Measurements from ENCODE around the gene MYOF. TPM values are rescaled to one million over a fixed set of nuclear protein-coding genes. Genes with fewer than 3 reads are reported as not detected.

The MYOF gene
- polyA plus RNA-seq, 1 of the 3 experiments (the other 2 are of a cell fraction) = 103 TPM

DNA sequence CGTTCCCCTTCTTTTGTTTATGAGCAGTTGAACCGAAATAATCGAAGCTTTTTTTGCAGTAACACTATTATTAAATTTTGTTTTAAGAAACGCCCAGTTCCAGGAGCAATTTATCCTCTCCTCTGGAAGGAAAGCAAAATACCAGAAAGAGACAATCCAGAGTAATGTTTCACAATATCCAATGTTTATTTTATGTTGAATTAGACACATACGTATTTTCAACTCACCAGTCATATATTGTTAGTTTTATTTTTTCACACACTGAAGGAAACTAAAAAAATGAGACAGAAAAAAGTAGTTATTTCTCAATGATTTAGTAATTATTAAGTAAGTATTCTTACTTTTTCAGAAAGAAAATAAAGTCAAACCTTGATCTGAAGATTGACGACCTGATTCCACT, 85.1 kb downstream of the MYOF start:
- Histone ChIP-seq H3K36me3 (replicated peaks in 1 of 2; ENCODE audit: control insufficient read depth in 1 of 2, insufficient read depth in 2 of 2, low read length in 1 of 2) (peaks cover 41 to 74% of the 10 kb centered on the region in 2 experiments), H3K27me3 (ENCODE audit: insufficient read depth) (no peaks in the 10 kb centered on the region), H3K9me3 (no peaks in the 10 kb centered on the region), H4K20me1 (ENCODE audit: insufficient read depth) (no peaks in the 10 kb centered on the region), H3K9ac (no peak overlapping the region), H3F3A (replicated peaks; ENCODE audit: insufficient read depth) (no peaks in the 10 kb centered on the region), H3K4me1 (ENCODE audit: control insufficient read depth in 1 of 2, insufficient read depth in 2 of 2, low read depth in 1 of 2, low read length in 1 of 2) (peaks cover 0 to 4% of the 10 kb centered on the region in 2 experiments; a peak in 2 of 4 replicates), H3K79me2 (ENCODE audit: insufficient read depth) (no peaks in the 10 kb centered on the region; the same call in 1 of the 2 replicates), H3K4me3 (ENCODE audit: low read depth in 2 of 2, low read length in 1 of 2) (no peak overlapping the region), H3K27ac (ENCODE audit: low read depth in 2 of 2, low read length in 1 of 2) (no peak overlapping the region), H3K4me2 (no peak overlapping the region), H2AFZ (ENCODE audit: low read depth) (no peak overlapping the region), H3K9me2 (no peaks in the 10 kb centered on the region)
- no peak for DNase-seq
- WGBS (ENCODE audit: low lambda C conversion rate) = 79% methylated on average over 6 of the region's 6 CpGs
- TF ChIP-seq FOXJ3 (CRISPR knock-in tag; IDR thresholded peaks at IDR 0.05) (no peak), SMC3 (IDR thresholded peaks at IDR 0.05; ENCODE audit: low read depth, low read length) (no peak), CHD2 (IDR thresholded peaks at IDR 0.05; ENCODE audit: low read length, partially characterized antibody) (no peak), MXI1 (IDR thresholded peaks at IDR 0.05; ENCODE audit: low read depth, low read length) (no peak), GABPA (IDR thresholded peaks at IDR 0.05; ENCODE audit: low read depth) (no peak), RFX5 (IDR thresholded peaks at IDR 0.05; ENCODE audit: low read length) (no peak), NRF1 (IDR thresholded peaks at IDR 0.05; ENCODE audit: low read depth, low read length) (no peak), EZH2phosphoT487 (IDR thresholded peaks at IDR 0.05; ENCODE audit: borderline replicate concordance, low read depth) (no peak), POLR2AphosphoS5 (IDR thresholded peaks at IDR 0.05; ENCODE audit: low read depth, low read length) (no peak)
- TF ChIP-seq, protein P1, sequence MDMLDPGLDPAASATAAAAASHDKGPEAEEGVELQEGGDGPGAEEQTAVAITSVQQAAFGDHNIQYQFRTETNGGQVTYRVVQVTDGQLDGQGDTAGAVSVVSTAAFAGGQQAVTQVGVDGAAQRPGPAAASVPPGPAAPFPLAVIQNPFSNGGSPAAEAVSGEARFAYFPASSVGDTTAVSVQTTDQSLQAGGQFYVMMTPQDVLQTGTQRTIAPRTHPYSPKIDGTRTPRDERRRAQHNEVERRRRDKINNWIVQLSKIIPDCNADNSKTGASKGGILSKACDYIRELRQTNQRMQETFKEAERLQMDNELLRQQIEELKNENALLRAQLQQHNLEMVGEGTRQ (IDR thresholded peaks at IDR 0.05; ENCODE audit: borderline replicate concordance, low read depth, low read length) = no peak
- TF ChIP-seq, protein P2, sequence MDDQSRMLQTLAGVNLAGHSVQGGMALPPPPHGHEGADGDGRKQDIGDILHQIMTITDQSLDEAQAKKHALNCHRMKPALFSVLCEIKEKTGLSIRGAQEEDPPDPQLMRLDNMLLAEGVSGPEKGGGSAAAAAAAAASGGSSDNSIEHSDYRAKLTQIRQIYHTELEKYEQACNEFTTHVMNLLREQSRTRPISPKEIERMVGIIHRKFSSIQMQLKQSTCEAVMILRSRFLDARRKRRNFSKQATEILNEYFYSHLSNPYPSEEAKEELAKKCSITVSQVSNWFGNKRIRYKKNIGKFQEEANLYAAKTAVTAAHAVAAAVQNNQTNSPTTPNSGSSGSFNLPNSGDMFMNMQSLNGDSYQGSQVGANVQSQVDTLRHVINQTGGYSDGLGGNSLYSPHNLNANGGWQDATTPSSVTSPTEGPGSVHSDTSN (IDR thresholded peaks at IDR 0.05) = no peak
- TF ChIP-seq, protein P3, sequence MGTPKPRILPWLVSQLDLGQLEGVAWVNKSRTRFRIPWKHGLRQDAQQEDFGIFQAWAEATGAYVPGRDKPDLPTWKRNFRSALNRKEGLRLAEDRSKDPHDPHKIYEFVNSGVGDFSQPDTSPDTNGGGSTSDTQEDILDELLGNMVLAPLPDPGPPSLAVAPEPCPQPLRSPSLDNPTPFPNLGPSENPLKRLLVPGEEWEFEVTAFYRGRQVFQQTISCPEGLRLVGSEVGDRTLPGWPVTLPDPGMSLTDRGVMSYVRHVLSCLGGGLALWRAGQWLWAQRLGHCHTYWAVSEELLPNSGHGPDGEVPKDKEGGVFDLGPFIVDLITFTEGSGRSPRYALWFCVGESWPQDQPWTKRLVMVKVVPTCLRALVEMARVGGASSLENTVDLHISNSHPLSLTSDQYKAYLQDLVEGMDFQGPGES (IDR thresholded peaks at IDR 0.05; ENCODE audit: low read depth, low read length) = no peak
- ChIA-PET CTCF (interaction anchor here (1.0 kb wide), 1 partner anchor 82 kb away, joined by 4 read pairs; no protein-coding TSS in a partner anchor), POLR2A (no interaction called here)

DNA sequence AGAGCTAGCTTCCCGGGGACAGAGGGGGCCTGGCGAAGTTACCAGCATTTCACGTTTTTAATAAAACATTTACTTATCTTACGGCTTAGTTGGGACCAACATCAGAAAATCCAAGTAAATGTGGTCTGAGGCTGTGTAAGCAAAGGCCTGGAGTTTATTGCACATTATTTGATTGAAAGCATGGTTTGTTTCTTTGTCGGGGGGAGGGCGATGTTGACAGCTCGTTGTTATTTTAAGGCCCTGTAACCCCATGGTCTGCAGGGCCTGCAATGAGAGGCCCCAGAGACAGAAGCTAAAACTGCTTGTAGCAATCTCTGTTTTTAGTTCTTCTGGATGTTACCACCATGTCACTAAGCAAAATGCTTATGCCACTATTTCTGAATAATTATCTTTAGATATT, 88.9 kb downstream of the MYOF start:
- H3K27ac ChIP-seq (ENCODE audit: low read depth in 2 of 2, low read length in 1 of 2) = no peak overlapping the region
- H3K9ac ChIP-seq = no peak overlapping the region
- H3K4me3 ChIP-seq (ENCODE audit: low read depth in 2 of 2, low read length in 1 of 2) = no peak overlapping the region
- WGBS (ENCODE audit: low lambda C conversion rate) = 79% methylated on average over 7 of the region's 7 CpGs
- H2AFZ ChIP-seq (ENCODE audit: low read depth) = no peak overlapping the region
- no peaks in the 10 kb centered on the region for H3K79me2 ChIP-seq (ENCODE audit: insufficient read depth)
- H3K4me2 ChIP-seq = no peak overlapping the region
- H3K9me3 ChIP-seq = no peaks in the 10 kb centered on the region
- peaks cover 39 to 68% of the 10 kb centered on the region in 2 experiments for H3K36me3 ChIP-seq (replicated peaks in 1 of 2; ENCODE audit: control insufficient read depth in 1 of 2, insufficient read depth in 2 of 2, low read length in 1 of 2)
- no peaks in the 10 kb centered on the region for H3K9me2 ChIP-seq
- POLR2A ChIA-PET = no interaction called here
- DNase-seq = no peak
- peaks cover 10% of the 10 kb centered on the region for H3F3A ChIP-seq (replicated peaks; ENCODE audit: insufficient read depth)
- CTCF ChIA-PET = interaction anchor here (1.5 to 6.0 kb wide), 3 partner anchors 13 to 89 kb away, joined by 4 to 49 read pairs (median 5); partner anchors contain the start of gene MYOF
- H4K20me1 ChIP-seq (ENCODE audit: insufficient read depth) = no peaks in the 10 kb centered on the region
- H3K4me1 ChIP-seq (ENCODE audit: control insufficient read depth in 1 of 2, insufficient read depth in 2 of 2, low read depth in 1 of 2, low read length in 1 of 2) = no peaks in the 10 kb centered on the region; a peak in 2 of 4 replicates
- H3K27me3 ChIP-seq (ENCODE audit: insufficient read depth) = no peaks in the 10 kb centered on the region
- TF ChIP-seq FOSL2 (IDR thresholded peaks at IDR 0.05; ENCODE audit: borderline replicate concordance, low read depth) (no peak), TEAD4 (IDR thresholded peaks at IDR 0.05; ENCODE audit: borderline replicate concordance, insufficient read depth) (no peak), GABPA (IDR thresholded peaks at IDR 0.05; ENCODE audit: low read depth) (no peak), POLR2AphosphoS5 (IDR thresholded peaks at IDR 0.05; ENCODE audit: low read depth, low read length) (no peak), YY1 (IDR thresholded peaks at IDR 0.05; ENCODE audit: low read depth) (no peak), NFIC (IDR thresholded peaks at IDR 0.05; ENCODE audit: borderline replicate concordance) (no peak), SMC3 (IDR thresholded peaks at IDR 0.05; ENCODE audit: low read depth, low read length) (no peak)
- TF ChIP-seq, protein P4, sequence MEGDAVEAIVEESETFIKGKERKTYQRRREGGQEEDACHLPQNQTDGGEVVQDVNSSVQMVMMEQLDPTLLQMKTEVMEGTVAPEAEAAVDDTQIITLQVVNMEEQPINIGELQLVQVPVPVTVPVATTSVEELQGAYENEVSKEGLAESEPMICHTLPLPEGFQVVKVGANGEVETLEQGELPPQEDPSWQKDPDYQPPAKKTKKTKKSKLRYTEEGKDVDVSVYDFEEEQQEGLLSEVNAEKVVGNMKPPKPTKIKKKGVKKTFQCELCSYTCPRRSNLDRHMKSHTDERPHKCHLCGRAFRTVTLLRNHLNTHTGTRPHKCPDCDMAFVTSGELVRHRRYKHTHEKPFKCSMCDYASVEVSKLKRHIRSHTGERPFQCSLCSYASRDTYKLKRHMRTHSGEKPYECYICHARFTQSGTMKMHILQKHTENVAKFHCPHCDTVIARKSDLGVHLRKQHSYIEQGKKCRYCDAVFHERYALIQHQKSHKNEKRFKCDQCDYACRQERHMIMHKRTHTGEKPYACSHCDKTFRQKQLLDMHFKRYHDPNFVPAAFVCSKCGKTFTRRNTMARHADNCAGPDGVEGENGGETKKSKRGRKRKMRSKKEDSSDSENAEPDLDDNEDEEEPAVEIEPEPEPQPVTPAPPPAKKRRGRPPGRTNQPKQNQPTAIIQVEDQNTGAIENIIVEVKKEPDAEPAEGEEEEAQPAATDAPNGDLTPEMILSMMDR (IDR thresholded peaks at IDR 0.05) = no peak
- TF ChIP-seq, protein P5, sequence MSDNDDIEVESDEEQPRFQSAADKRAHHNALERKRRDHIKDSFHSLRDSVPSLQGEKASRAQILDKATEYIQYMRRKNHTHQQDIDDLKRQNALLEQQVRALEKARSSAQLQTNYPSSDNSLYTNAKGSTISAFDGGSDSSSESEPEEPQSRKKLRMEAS (IDR thresholded peaks at IDR 0.05; ENCODE audit: low read depth) = no peak
- TF ChIP-seq, protein P6, sequence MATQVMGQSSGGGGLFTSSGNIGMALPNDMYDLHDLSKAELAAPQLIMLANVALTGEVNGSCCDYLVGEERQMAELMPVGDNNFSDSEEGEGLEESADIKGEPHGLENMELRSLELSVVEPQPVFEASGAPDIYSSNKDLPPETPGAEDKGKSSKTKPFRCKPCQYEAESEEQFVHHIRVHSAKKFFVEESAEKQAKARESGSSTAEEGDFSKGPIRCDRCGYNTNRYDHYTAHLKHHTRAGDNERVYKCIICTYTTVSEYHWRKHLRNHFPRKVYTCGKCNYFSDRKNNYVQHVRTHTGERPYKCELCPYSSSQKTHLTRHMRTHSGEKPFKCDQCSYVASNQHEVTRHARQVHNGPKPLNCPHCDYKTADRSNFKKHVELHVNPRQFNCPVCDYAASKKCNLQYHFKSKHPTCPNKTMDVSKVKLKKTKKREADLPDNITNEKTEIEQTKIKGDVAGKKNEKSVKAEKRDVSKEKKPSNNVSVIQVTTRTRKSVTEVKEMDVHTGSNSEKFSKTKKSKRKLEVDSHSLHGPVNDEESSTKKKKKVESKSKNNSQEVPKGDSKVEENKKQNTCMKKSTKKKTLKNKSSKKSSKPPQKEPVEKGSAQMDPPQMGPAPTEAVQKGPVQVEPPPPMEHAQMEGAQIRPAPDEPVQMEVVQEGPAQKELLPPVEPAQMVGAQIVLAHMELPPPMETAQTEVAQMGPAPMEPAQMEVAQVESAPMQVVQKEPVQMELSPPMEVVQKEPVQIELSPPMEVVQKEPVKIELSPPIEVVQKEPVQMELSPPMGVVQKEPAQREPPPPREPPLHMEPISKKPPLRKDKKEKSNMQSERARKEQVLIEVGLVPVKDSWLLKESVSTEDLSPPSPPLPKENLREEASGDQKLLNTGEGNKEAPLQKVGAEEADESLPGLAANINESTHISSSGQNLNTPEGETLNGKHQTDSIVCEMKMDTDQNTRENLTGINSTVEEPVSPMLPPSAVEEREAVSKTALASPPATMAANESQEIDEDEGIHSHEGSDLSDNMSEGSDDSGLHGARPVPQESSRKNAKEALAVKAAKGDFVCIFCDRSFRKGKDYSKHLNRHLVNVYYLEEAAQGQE (IDR thresholded peaks at IDR 0.05; ENCODE audit: low read depth, low read length) = no peak

Measured in SK-N-SH (cell line).